Activated CD4-positive, CD25-positive, alpha-beta regulatory T cell treated with anti-CD3 and anti-CD28 coated beads, Interleukin-2, amount 50 U/mL, for 24 hours (primary cell): ENCODE measurements around the gene UBE2D2.
"Not testable (repeated sequence)": the region's sequence is repeated elsewhere in the genome, so short reads cannot be mapped to it uniquely, and the experiment has no call there.

ENCODE experiments used
- ATAC-seq, 2 donors: fragments of 150-1000 bp; cut with Tn5 transposase; one replicate each; pipeline ENCODE4 v1.10.0; 2021; ENCODE audit warnings: mild to moderate bottlenecking in 1 of 2, moderate library complexity in 1 of 2

UBE2D2 gene

DNA sequence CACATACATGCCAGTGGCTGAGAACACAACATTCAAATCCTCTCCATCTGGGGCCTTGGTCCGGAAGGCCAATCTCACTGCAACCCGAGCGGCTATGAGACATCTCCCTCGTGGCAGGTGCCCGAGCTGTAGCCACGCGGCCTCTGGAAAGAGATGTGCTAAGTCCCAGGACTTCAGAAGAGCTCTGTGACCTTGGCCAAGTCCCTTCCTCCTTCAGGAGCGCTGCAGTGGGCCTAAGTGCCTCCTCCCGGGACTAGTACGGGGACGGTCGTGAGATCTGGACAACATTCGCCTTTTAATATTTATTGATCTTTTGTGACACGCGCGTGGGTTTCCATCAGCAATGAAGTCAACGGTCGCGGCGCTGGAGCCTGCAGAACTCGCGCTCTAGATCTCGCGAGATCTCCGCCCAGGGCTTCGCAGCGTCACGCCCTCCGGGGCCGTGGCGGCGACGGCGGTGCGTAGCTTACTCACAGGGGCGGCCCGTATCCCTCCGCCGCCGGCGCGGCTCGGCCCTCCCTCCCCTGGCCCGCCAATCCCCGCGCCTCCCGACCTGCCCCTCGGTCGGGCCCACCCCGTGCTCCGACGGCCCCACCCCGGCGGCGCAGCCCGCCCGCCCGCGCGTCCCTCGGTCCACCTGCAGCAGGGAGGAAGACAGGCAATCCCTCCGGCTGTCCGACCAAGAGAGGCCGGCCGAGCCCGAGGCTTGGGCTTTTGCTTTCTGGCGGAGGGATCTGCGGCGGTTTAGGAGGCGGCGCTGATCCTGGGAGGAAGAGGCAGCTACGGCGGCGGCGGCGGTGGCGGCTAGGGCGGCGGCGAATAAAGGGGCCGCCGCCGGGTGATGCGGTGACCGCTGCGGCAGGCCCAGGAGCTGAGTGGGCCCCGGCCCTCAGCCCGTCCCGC is at the start of gene UBE2D2:
Gene UBE2D2, plus strand, starts transcription at position 588 of the 903 bp plus-strand sequence. CDS start 453 bp downstream, outside the sequence.
- peak; percentile 92 to 96 for ATAC-seq

DNA sequence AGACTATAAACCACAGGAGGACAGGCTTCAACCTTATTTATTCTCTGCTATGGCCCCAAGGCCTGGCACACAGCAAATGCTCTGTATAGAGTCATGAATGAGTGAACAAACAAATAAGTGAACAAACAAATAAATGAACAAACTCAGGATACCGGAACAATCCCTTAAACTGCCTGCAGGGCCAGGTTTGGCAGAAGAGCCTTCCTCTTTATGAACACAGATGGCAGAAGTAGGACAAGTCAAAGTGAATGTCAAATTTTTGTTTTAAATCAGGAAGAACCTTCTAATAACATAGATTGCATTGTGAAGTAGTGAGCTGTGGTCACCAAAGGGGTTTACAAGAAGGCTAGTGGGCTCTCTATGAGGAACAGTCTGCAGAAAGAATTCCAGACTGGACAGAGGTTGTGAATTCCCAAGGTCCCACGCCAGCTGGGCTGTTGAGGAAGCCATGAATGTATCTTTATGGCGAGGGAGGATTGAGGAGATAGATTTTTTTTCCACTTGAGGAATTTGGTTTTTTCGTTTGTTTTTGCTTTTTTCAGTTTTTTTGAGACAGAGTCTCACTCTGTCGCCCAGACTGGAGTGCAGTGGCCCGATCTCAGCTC is 48.3 kb upstream of the UBE2D2 start:
- ATAC-seq, result no peak

GRCh38 chr5:139513434-139513833 is 47.7 kb upstream of the UBE2D2 start:
- peak; percentile 67 to 71 for ATAC-seq

DNA sequence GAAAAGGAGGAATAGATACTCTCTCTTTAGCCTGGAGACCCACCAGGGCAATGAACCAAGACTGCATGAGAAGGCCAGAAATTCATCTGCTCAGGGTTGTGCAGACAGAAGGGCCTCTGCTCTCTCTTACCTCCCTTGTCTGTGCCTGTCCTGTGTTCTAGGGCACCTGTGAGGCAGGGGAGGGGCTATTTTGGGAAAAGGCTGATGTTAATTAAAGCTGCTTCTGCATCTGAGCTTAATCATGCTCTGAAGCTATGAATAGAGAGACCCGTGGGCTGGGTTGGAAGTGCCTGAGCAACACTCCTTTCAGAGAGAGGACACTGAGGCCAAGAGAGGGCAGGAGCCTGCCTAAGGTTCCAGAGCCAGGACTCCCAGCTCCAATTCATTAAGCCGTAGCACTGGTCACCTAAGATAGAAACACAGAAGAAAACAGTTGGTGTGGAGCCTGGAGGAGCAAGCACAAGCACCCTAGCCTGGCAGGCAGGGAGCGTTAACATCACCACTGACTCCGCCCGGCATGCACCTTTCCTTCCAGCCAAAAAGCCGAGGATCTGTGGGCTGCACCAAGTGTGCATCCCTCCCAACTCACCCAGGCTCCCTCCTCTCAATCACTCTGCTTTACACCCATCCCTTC is 47.2 kb upstream of the UBE2D2 start:
- no peak for ATAC-seq

GRCh38 chr5:139514486-139514856 is 46.7 kb upstream of the UBE2D2 start:
- ATAC-seq, result peak; percentile 11 to 45

GRCh38 chr5:139517683-139518564 is 43.2 kb upstream of the UBE2D2 start:
- ATAC-seq, result peak; percentile 89 to 93

GRCh38 chr5:139523635-139524445 is 37.3 kb upstream of the UBE2D2 start:
- no peak for ATAC-seq

DNA sequence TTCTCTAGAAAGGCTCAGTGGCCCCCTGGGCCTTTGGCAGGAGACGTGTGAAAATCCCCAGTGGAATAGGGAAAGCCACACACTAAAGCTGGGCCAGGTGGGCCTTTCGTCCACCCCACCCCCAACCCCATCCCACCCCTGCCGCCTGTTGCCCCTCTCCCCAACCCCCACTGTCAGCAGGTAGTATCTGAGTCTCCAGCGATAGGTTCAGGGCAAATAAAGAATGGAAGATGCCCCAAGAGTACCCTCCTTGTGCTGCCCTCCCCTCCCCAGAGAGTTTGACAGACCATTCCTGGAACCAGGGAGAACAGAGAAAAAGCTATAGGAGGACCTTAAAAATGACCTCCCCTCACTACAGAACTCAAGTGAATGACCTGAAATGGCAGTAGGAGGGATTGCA is 36.7 kb upstream of the UBE2D2 start:
- ATAC-seq, result no peak

GRCh38 chr5:139524940-139525585 is 36.1 kb upstream of the UBE2D2 start:
- peak in 1 of 2 donors; percentile 63 for ATAC-seq

GRCh38 chr5:139525586-139526308 is 35.4 kb upstream of the UBE2D2 start:
- not testable (repeated sequence) for ATAC-seq

GRCh38 chr5:139526309-139527089 is 34.6 kb upstream of the UBE2D2 start:
- not testable (repeated sequence) for ATAC-seq

DNA sequence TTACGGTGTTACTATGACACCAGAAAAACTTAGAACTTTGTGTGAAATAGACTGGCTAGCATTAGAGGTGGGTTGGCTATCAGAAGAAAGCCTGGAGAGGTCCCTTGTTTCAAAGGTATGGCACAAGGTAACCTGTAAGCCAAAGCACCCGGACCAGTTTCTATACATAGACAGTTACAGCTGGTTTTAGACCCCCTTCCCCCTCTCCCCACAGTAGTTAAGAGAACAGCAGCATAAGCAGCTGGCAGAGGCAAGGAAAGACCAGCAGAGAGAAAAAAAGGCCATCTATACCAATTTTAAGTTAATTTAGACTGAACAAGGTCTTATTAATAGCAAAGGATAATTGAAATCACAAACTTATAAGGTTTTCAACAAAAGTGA is 34.1 kb upstream of the UBE2D2 start:
- not testable (repeated sequence) for ATAC-seq

DNA sequence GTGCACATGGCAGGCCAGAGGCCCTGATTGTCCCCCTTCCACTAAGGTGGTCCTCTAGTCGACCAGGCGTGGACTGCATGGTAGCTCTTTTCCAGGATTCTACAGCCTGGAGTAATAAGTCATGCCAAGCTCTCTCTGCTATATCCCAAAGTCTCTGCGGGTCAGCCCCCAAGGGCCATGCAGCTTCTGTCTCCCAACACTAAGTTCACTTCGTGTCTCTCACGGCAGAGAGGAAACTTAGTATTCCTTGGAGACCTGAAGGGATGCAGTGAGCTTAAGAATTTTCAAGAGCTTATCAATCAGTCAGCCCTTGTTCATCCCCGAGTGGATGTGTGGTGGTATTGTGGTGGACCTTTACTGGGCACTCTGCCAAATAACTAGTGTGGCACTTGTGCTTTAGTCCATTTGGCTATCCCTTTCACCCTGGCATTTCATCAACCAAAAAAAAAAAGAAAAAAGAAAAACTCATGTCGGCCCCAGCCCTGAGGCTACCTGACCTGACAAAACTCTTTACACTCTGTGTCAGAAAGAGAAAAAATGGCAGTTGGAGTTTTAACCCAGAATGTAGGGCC is 33.2 kb upstream of the UBE2D2 start:
- not testable (repeated sequence) for ATAC-seq

- ATAC-seq, result not testable (repeated sequence)
These were observed 32.4 kb upstream of the UBE2D2 start for GRCh38 chr5:139528695-139529094.

- not testable (repeated sequence) for ATAC-seq
These were observed 31.1 kb upstream of the UBE2D2 start for GRCh38 chr5:139530079-139530478.

GRCh38 chr5:139531772-139532169 is 29.4 kb upstream of the UBE2D2 start:
- ATAC-seq, result no peak

GRCh38 chr5:139543423-139543991 is 17.6 kb upstream of the UBE2D2 start:
- ATAC-seq, result peak; percentile 96 to 97

DNA sequence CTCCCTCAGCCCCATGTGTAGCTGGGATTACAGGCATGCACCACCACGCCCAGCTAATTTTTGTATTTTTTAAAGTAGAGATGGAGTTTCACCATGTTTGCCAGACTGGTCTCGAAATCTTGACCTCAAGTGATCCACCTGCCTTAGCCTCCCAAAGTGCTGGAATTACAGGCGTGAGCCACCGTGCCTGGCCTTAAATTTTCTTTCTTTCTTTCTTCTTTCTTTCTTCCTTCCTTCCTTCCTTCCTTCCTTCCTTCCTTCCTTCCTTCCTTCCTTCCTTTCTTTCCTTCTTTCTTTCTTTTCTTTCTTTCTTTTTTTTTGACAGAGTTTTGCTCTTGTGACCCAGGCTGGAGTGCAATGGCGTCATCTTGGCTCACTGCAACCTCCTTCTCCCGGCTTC is 14.5 kb upstream of the UBE2D2 start:
- not testable (repeated sequence) for ATAC-seq
